CD8-positive, alpha-beta memory T cell (primary cell): ENCODE data around the gene RHBDL1. TPM values are rescaled to one million over a fixed set of nuclear protein-coding genes. Genes with fewer than 3 reads are reported as not detected.

Source experiments
- CTCF ChIA-PET: fragments of 350-600 bp; sonication (Branson Sonifier 250); formaldehyde crosslinking; loops from one replicate; lab custom pipeline; 2021; ENCODE audit warnings: antibody characterized with exemption; lab: Charles Lee
- POLR2A ChIA-PET: fragments of 350-600 bp; sonication (Branson Sonifier 250); formaldehyde crosslinking; loops from one replicate; lab custom pipeline; 2021; ENCODE audit warnings: antibody characterized with exemption; lab: Charles Lee
- DNase-seq, 5 donors: peaks; one replicate each; pipeline versions ENCODE4 v3.0.0 to v3.0.0-alpha.2; 2020 to 2022; ENCODE audit warnings: mixed read lengths in 1 of 5
- H3K27ac ChIP-seq: one replicate; pipeline ENCODE4 v1.7.0; 2013; ENCODE audit warnings: low read depth, mild to moderate bottlenecking, low read length, moderate library complexity
- H3K27me3 ChIP-seq: 2 replicates; pipeline ENCODE4 v1.7.0; 2013; ENCODE audit warnings: low read length, mild to moderate bottlenecking; ENCODE audit not compliant: insufficient read depth, poor library complexity, severe bottlenecking
- H3K36me3 ChIP-seq: 2 replicates; pipeline ENCODE4 v1.7.0; 2013; ENCODE audit warnings: mild to moderate bottlenecking, low read length, moderate library complexity; ENCODE audit not compliant: insufficient read depth
- H3K4me1 ChIP-seq: 2 replicates; pipeline ENCODE4 v1.7.0; 2013; ENCODE audit warnings: mild to moderate bottlenecking, low read length, moderate library complexity; ENCODE audit not compliant: insufficient read depth
- H3K4me3 ChIP-seq: 2 replicates; pipeline ENCODE4 v1.7.0; 2013; ENCODE audit warnings: mild to moderate bottlenecking, low read length
- H3K9me3 ChIP-seq: 2 replicates; pipeline ENCODE4 v1.7.0; 2013; ENCODE audit warnings: mild to moderate bottlenecking, low read length
- H3K27ac Mint-ChIP-seq, 8 donors: one replicate each; pipeline ENCODE4 v1.8.0; 2020 to 2021; ENCODE audit warnings: mixed read lengths in 8 of 8, mild to moderate bottlenecking in 6 of 8, inconsistent platforms in 3 of 8, moderate library complexity in 3 of 8
- H3K27me3 Mint-ChIP-seq, 2 donors: one replicate each; pipeline ENCODE4 v1.8.0; 2020 to 2021; ENCODE audit warnings: mixed read lengths in 2 of 2, mild to moderate bottlenecking in 1 of 2, moderate library complexity in 1 of 2
- H3K36me3 Mint-ChIP-seq, 3 donors: one replicate each; pipeline ENCODE4 v1.8.0; 2020 to 2021; ENCODE audit warnings: mixed read lengths in 3 of 3, inconsistent platforms in 1 of 3, mild to moderate bottlenecking in 1 of 3
- H3K4me1 Mint-ChIP-seq, 3 donors: one replicate each; pipeline ENCODE4 v1.8.0; 2020 to 2021; ENCODE audit warnings: mixed read lengths in 3 of 3, inconsistent platforms in 1 of 3, mild to moderate bottlenecking in 1 of 3
- H3K4me3 Mint-ChIP-seq, 7 donors: one replicate each; pipeline ENCODE4 v1.8.0; 2020 to 2021; ENCODE audit warnings: mixed read lengths in 7 of 7, mild to moderate bottlenecking in 6 of 7, moderate library complexity in 4 of 7, inconsistent platforms in 2 of 7
- H3K9me3 Mint-ChIP-seq, 5 donors: one replicate each; pipeline ENCODE4 v1.8.0; 2020 to 2022; ENCODE audit warnings: mixed read lengths in 5 of 5, mild to moderate bottlenecking in 3 of 5, moderate library complexity in 2 of 5, inconsistent platforms in 1 of 5
- polyA plus RNA-seq: library from polyadenylated mRNA; unstranded; fragments of 300-500 nt; fragmentation: Illumina TruSeq; gene quantifications from one replicate; pipeline ENCODE4 v1.2.3, GENCODE V29; 2021
- total RNA-seq, 2 experiments: library from RNA; stranded (reverse); gene quantifications; one replicate each; pipeline ENCODE4 v1.2.3, GENCODE V29; 2021

Gene RHBDL1
- total and polyA plus RNA-seq, 3 experiments from 2014 or later, result 0.29 to 0.44 (median 0.33) TPM

- peaks cover 0 to 3% (median 0%) of the 10 kb centered on the region in 5 donors for H3K9me3 Mint-ChIP-seq
- peak overlapping the region in 1 of 8 donors; percentile 21 for H3K27ac Mint-ChIP-seq
- H3K4me1 Mint-ChIP-seq, result peaks cover 0 to 20% (median 10%) of the 10 kb centered on the region in 3 donors
- Histone ChIP-seq H3K27ac (peak overlapping the region; percentile 80), H3K9me3 (no peaks in the 10 kb centered on the region), H3K36me3 (no peaks in the 10 kb centered on the region), H3K4me3 (peak overlapping the region; percentile 81), H3K27me3 (no peaks in the 10 kb centered on the region), H3K4me1 (peaks cover 16% of the 10 kb centered on the region)
- peaks cover 0 to 10% (median 0%) of the 10 kb centered on the region in 3 donors for H3K36me3 Mint-ChIP-seq
- POLR2A ChIA-PET, result no interaction called here
- CTCF ChIA-PET, result no interaction called here
- H3K4me3 Mint-ChIP-seq, result peak overlapping the region; percentile 37 to 88 (median 64)
- peaks cover 0 to 7% of the 10 kb centered on the region in 2 donors for H3K27me3 Mint-ChIP-seq
- no peak for DNase-seq
Measured at GRCh38 chr16:634996-635395, 40.5 kb upstream of the RHBDL1 start.

DNA sequence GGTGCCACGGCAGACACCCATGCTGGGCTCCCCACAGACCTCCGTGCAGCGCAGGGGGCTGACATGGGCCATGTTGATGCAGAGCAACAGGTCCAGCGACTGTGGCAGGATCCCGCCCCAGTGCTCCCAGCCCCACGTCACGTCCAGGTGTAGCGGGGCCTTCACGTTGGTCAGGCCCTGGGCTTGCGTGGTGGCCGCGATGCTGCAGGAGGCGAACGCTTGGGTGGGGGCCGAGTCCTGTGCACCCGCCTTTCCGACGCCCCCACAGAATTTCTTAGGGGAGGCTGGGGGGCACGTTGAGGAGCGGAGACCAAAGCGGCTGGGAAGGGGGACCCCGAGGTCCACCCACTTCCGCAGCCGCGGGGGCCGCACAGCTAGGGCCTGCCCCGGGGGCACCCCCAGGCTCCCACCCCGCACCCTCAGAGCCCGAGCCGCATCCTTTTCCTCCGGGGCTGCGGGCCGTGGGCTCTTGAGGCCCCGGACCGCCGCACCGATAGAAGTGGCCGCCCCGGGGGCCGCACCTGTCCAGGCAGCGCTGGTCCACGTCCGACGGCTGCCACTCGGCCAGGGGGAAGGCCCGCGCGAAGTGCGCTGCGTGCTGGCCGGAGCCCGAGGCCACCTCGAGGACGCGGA is 39.8 kb upstream of the RHBDL1 start:
- ChIA-PET POLR2A (interaction anchor here (0.6 to 2.5 kb wide), 10 partner anchors 12 to 1520 kb away, joined by 3 to 11 read pairs (median 6); partner anchors contain the start of genes CAPN15, DECR2, STUB1 and TRAF7), CTCF (interaction anchor here (0.7 to 1.6 kb wide), 7 partner anchors 12 to 150 kb away, joined by 3 to 7 read pairs (median 3); partner anchors contain the start of genes RAB40C and WDR90)
- no peaks in the 10 kb centered on the region for H3K9me3 ChIP-seq
- H3K27me3 ChIP-seq, result no peaks in the 10 kb centered on the region
- H3K27ac Mint-ChIP-seq, result peak overlapping the region in 1 of 8 donors; percentile 100
- peaks cover 0 to 3% (median 0%) of the 10 kb centered on the region in 5 donors for H3K9me3 Mint-ChIP-seq
- peak overlapping the region; percentile 80 for H3K27ac ChIP-seq
- peaks cover 0 to 10% (median 0%) of the 10 kb centered on the region in 3 donors for H3K36me3 Mint-ChIP-seq
- H3K4me1 ChIP-seq, result peaks cover 16% of the 10 kb centered on the region
- H3K36me3 ChIP-seq, result no peaks in the 10 kb centered on the region
- H3K4me1 Mint-ChIP-seq, result peaks cover 0 to 20% (median 10%) of the 10 kb centered on the region in 3 donors
- H3K4me3 ChIP-seq, result peak overlapping the region; percentile 81
- H3K4me3 Mint-ChIP-seq, result peak overlapping the region; percentile 28 to 99 (median 97)
- DNase-seq, result no peak
- H3K27me3 Mint-ChIP-seq, result peaks cover 0 to 7% of the 10 kb centered on the region in 2 donors

DNA sequence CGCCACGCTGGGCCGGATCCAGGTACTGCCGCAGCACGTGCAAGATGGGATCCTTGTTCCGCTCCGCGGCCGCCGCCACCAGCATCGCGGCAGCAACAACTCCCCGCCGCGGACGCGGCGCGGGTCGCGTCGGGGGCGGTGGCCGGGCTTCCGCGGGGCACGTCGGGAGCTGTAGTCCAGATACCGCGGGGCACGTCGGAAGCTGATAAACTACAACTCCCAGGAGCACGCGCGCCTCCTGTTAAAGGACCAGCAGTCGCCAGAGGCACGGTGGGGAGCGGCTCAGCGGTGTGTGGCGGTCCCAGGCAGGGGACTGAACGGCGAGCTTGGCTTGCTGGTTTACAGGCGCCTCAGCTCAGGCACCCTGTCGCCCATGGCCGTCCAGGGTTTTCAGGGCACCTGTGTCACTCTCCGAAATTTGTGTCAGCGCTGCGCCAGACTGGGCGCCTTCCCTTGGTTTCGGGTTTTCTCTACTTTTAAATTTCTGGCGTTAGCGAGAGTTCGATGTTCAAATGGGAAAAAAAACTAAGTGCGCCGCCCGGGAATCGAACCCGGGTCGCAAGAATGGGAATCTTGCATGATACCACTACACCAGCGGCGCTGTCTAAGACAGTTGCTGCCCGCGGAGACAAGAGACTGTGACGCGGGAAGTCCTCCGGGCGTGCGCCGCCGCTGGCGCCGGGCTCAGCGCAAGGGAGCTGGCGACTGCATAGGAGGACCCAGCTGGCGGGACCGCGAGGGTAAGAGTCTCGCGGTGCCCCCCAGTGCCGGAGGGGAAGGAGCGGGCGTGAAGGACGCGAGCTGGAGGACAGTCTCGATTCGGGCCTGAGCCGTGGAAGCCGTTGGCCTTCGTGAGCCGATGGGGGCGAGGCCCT is 39.0 kb upstream of the RHBDL1 start, which contains the start of gene METTL26:
TSS of gene METTL26 (minus strand) at position 100 of the 875 bp plus-strand sequence. CDS start at position 85, 15 bp downstream.
- ChIA-PET CTCF (interaction anchor here (0.7 to 1.6 kb wide), 7 partner anchors 12 to 149 kb away, joined by 3 to 7 read pairs (median 3); partner anchors contain the start of genes RAB40C and WDR90), POLR2A (interaction anchor here (0.6 to 2.5 kb wide), 14 partner anchors 12 to 1519 kb away, joined by 3 to 11 read pairs (median 5); partner anchors contain the start of genes CAPN15, DECR2, RAB40C and STUB1)
- Mint-ChIP-seq H3K4me1 (peaks cover 0 to 20% (median 10%) of the 10 kb centered on the region in 3 donors), H3K36me3 (peaks cover 0 to 10% (median 0%) of the 10 kb centered on the region in 3 donors), H3K27ac (peak within 1 kb of the TSS; percentile 95 to 100 (median 97)), H3K9me3 (peaks cover 0 to 3% (median 0%) of the 10 kb centered on the region in 5 donors), H3K4me3 (peak within 1 kb of the TSS; percentile 92 to 99 (median 98)), H3K27me3 (peaks cover 0 to 7% of the 10 kb centered on the region in 2 donors)
- H3K36me3 ChIP-seq, result no peaks in the 10 kb centered on the region
- H3K9me3 ChIP-seq, result no peaks in the 10 kb centered on the region
- H3K4me1 ChIP-seq, result peaks cover 21% of the 10 kb centered on the region
- H3K27ac ChIP-seq, result peak within 1 kb of the TSS; percentile 80
- peak; percentile 89 to 95 (median 91) for DNase-seq
- H3K4me3 ChIP-seq, result peak within 1 kb of the TSS; percentile 81
- no peaks in the 10 kb centered on the region for H3K27me3 ChIP-seq

GRCh38 chr16:637081-638018 is 38.1 kb upstream of the RHBDL1 start:
- H3K9me3 ChIP-seq, result no peaks in the 10 kb centered on the region
- peak overlapping the region; percentile 80 for H3K27ac ChIP-seq
- no peaks in the 10 kb centered on the region for H3K27me3 ChIP-seq
- H3K4me1 Mint-ChIP-seq, result peaks cover 0 to 20% (median 10%) of the 10 kb centered on the region in 3 donors
- ChIA-PET CTCF (interaction anchor here (1.6 kb wide), 1 partner anchor 11 kb away, joined by 7 read pairs; no protein-coding TSS in a partner anchor), POLR2A (interaction anchor here (0.6 to 2.5 kb wide), 11 partner anchors 11 to 1518 kb away, joined by 4 to 11 read pairs (median 7); partner anchors contain the start of genes CAPN15, RAB40C, STUB1 and TRAF7)
- peak overlapping the region; percentile 81 for H3K4me3 ChIP-seq
- peak overlapping the region in 4 of 8 donors; percentile 96 to 100 (median 98) for H3K27ac Mint-ChIP-seq
- peak in 3 of 5 donors; percentile 80 to 90 (median 88) for DNase-seq
- H3K27me3 Mint-ChIP-seq, result peaks cover 0 to 7% of the 10 kb centered on the region in 2 donors
- no peaks in the 10 kb centered on the region for H3K36me3 ChIP-seq
- peaks cover 0 to 3% (median 0%) of the 10 kb centered on the region in 5 donors for H3K9me3 Mint-ChIP-seq
- peaks cover 0 to 10% (median 0%) of the 10 kb centered on the region in 3 donors for H3K36me3 Mint-ChIP-seq
- peak overlapping the region; percentile 92 to 99 (median 98) for H3K4me3 Mint-ChIP-seq
- H3K4me1 ChIP-seq, result peaks cover 21% of the 10 kb centered on the region

GRCh38 chr16:638034-638543 is 37.4 kb upstream of the RHBDL1 start:
- no peak overlapping the region for H3K27ac ChIP-seq
- peak overlapping the region in 1 of 8 donors; percentile 60 for H3K27ac Mint-ChIP-seq
- H3K27me3 Mint-ChIP-seq, result peaks cover 0 to 7% of the 10 kb centered on the region in 2 donors
- H3K4me1 Mint-ChIP-seq, result peaks cover 0 to 27% (median 13%) of the 10 kb centered on the region in 3 donors
- H3K4me1 ChIP-seq, result peaks cover 28% of the 10 kb centered on the region
- H3K36me3 Mint-ChIP-seq, result peaks cover 0 to 10% (median 0%) of the 10 kb centered on the region in 3 donors
- H3K9me3 ChIP-seq, result no peaks in the 10 kb centered on the region
- no peak overlapping the region for H3K4me3 ChIP-seq
- POLR2A ChIA-PET, result interaction anchor here (1.0 to 2.4 kb wide), 2 partner anchors 10 to 111 kb away, joined by 4 to 10 read pairs; partner anchors contain the start of gene CAPN15
- H3K4me3 Mint-ChIP-seq, result peak overlapping the region in 4 of 7 donors; percentile 41 to 62 (median 50)
- H3K36me3 ChIP-seq, result no peaks in the 10 kb centered on the region
- CTCF ChIA-PET, result interaction anchor here (0.6 to 0.7 kb wide), 2 partner anchors 10 to 450 kb away, joined by 3 read pairs; no protein-coding TSS in a partner anchor
- DNase-seq, result no peak
- peaks cover 0 to 3% (median 0%) of the 10 kb centered on the region in 5 donors for H3K9me3 Mint-ChIP-seq
- no peaks in the 10 kb centered on the region for H3K27me3 ChIP-seq

GRCh38 chr16:638836-639235 is 36.6 kb upstream of the RHBDL1 start:
- Mint-ChIP-seq H3K27ac (peak overlapping the region in 1 of 8 donors; percentile 80), H3K36me3 (peaks cover 0 to 10% (median 0%) of the 10 kb centered on the region in 3 donors), H3K4me3 (peak overlapping the region in 3 of 7 donors; percentile 13 to 68 (median 28)), H3K9me3 (peaks cover 0 to 3% (median 0%) of the 10 kb centered on the region in 5 donors), H3K4me1 (peaks cover 0 to 28% (median 13%) of the 10 kb centered on the region in 3 donors), H3K27me3 (peaks cover 0 to 7% of the 10 kb centered on the region in 2 donors)
- CTCF ChIA-PET, result no interaction called here
- Histone ChIP-seq H3K9me3 (no peaks in the 10 kb centered on the region), H3K36me3 (no peaks in the 10 kb centered on the region), H3K4me1 (peaks cover 30% of the 10 kb centered on the region), H3K4me3 (no peak overlapping the region), H3K27me3 (no peaks in the 10 kb centered on the region), H3K27ac (no peak overlapping the region)
- POLR2A ChIA-PET, result no interaction called here
- DNase-seq, result no peak
